ENCODE measurements around the gene TRIO. TPM values are rescaled to one million over a fixed set of nuclear protein-coding genes. Genes with fewer than 3 reads are reported as not detected.

The TRIO gene
- total and polyA plus RNA-seq, 2 donors (not counting 3 experiments of a cell fraction or from before 2014, with no cell fraction given) = 82.9 to 248 TPM

GRCh38 chr5:14284392-14285148, 141.4 kb downstream of the TRIO start:
- no peak overlapping the region for H3K27ac ChIP-seq (ENCODE audit: insufficient read depth, low read depth, low read length)
- H3K79me2 ChIP-seq (ENCODE audit: control insufficient read depth, insufficient read depth, low read length) = peaks cover 81% of the 10 kb centered on the region
- no peaks in the 10 kb centered on the region for H3K9me1 ChIP-seq (replicated peaks; ENCODE audit: control insufficient read depth, extremely low read depth, insufficient read depth, low read length)
- DNase-seq (ENCODE audit: low read depth, low spot score) (no peak), FAIRE-seq (no peak)
- intact Hi-C loops (cut with micrococcal nuclease) = no loop called here
- H3K4me1 ChIP-seq (ENCODE audit: control insufficient read depth, extremely low read depth, insufficient read depth, low read length) = no peaks in the 10 kb centered on the region
- H4K20me1 ChIP-seq (replicated peaks; ENCODE audit: control insufficient read depth, extremely low read depth, insufficient read depth, low read length) = no peaks in the 10 kb centered on the region
- dilution Hi-C loops (cut with MboI; ENCODE audit: extremely low pct_ligation_motif_present, low sequenced_read_pairs) = loop anchor here (25.0 kb wide), 1 partner anchor 297 kb away; no protein-coding TSS in a partner anchor
- no peak overlapping the region for H3K4me3 ChIP-seq (replicated peaks in 1 of 3; ENCODE audit: insufficient read depth in 1 of 3, low read depth in 1 of 3, low read length in 3 of 3)
- no peaks in the 10 kb centered on the region for H3K9me3 ChIP-seq (replicated peaks; ENCODE audit: control insufficient read depth, insufficient read depth, low read length)
- BruUV-seq (replicated peaks) = no TSS peak
- no peak overlapping the region for H3K4me2 ChIP-seq (ENCODE audit: insufficient read depth, low read length)
- H3K36me3 ChIP-seq (ENCODE audit: control insufficient read depth in 2 of 2, extremely low read depth in 1 of 2, insufficient read depth in 2 of 2, low read length in 2 of 2) = peaks cover 15 to 17% of the 10 kb centered on the region in 2 experiments
- no peaks in the 10 kb centered on the region for H3K27me3 ChIP-seq (ENCODE audit: control insufficient read depth in 2 of 2, insufficient read depth in 2 of 2, low read length in 2 of 2)
- no peak overlapping the region for H2AFZ ChIP-seq (ENCODE audit: low read depth, low read length)
- H3K9ac ChIP-seq (replicated peaks; ENCODE audit: extremely low read depth, insufficient read depth, low read length) = no peak overlapping the region
- TF ChIP-seq CTCF (IDR thresholded peaks at IDR 0.05; ENCODE audit: extremely low read depth in 1 of 2, insufficient read depth in 1 of 2, low read depth in 1 of 2, low read length in 2 of 2) (no peak), JUN (IDR thresholded peaks at IDR 0.05; ENCODE audit: borderline replicate concordance, insufficient read depth, insufficient read length, low read depth) (no peak), POLR2AphosphoS5 (IDR thresholded peaks at IDR 0.05; ENCODE audit: insufficient read depth, low read depth, low read length) (no peak), MYC (IDR thresholded peaks at IDR 0.05; ENCODE audit: low read depth, low read length) (no peak), EZH2 (IDR thresholded peaks at IDR 0.05; ENCODE audit: borderline replicate concordance, low read depth, low read length, severe bottlenecking) (no peak), GATA2 (IDR thresholded peaks at IDR 0.05; ENCODE audit: insufficient read depth, insufficient read length, low read depth, low read length) (no peak), MAX (IDR thresholded peaks at IDR 0.05; ENCODE audit: insufficient read depth, insufficient read length) (no peak), POLR2A (IDR thresholded peaks at IDR 0.05; ENCODE audit: low read depth, low read length) (no peak), FOS (IDR thresholded peaks at IDR 0.05; ENCODE audit: borderline replicate concordance, insufficient read depth, low read length) (no peak)
- POLR2A ChIA-PET = no interaction called here
- CTCF ChIA-PET = interaction anchor here (1.0 to 1.3 kb wide), 2 partner anchors 14 to 82 kb away, joined by 3 to 6 read pairs; no protein-coding TSS in a partner anchor
